AG09319 (cell line): ENCODE results near the gene TECPR1.

Experiments used
- DNase-seq: peaks from one replicate; pipeline ENCODE4 v3.0.0-alpha.2; 2010; ENCODE audit warnings: low read depth; ENCODE audit errors: extremely low read depth
- TF ChIP-seq, protein P1 (sequence below): IDR thresholded peaks from 2 replicates; pipeline ENCODE4 v1.5.1; 2011; ENCODE audit warnings: low read depth, mild to moderate bottlenecking, inconsistent platforms, low read length, moderate library complexity

The TECPR1 gene

DNA sequence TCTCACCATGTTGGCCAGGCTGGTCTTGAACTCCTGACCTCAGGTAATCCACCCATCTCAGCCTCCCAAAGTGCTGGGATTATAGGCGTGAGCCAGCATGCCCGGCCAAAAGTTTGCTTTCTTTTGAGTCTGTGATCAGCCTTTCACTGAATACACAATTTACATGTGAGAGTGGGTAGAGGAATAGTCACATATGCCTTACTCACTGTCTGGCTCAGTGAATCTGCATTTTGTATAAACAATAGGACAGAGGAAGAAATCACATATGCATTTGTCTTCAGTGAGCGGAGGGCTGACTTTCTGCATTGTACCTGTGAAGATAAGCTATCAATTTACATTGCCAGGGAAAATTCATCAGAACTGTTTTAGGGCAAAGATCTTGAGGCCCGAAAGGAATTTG, 2.5 kb upstream of the TECPR1 start:
- TF ChIP-seq, protein P1, sequence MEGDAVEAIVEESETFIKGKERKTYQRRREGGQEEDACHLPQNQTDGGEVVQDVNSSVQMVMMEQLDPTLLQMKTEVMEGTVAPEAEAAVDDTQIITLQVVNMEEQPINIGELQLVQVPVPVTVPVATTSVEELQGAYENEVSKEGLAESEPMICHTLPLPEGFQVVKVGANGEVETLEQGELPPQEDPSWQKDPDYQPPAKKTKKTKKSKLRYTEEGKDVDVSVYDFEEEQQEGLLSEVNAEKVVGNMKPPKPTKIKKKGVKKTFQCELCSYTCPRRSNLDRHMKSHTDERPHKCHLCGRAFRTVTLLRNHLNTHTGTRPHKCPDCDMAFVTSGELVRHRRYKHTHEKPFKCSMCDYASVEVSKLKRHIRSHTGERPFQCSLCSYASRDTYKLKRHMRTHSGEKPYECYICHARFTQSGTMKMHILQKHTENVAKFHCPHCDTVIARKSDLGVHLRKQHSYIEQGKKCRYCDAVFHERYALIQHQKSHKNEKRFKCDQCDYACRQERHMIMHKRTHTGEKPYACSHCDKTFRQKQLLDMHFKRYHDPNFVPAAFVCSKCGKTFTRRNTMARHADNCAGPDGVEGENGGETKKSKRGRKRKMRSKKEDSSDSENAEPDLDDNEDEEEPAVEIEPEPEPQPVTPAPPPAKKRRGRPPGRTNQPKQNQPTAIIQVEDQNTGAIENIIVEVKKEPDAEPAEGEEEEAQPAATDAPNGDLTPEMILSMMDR = no peak
- no peak for DNase-seq

DNA sequence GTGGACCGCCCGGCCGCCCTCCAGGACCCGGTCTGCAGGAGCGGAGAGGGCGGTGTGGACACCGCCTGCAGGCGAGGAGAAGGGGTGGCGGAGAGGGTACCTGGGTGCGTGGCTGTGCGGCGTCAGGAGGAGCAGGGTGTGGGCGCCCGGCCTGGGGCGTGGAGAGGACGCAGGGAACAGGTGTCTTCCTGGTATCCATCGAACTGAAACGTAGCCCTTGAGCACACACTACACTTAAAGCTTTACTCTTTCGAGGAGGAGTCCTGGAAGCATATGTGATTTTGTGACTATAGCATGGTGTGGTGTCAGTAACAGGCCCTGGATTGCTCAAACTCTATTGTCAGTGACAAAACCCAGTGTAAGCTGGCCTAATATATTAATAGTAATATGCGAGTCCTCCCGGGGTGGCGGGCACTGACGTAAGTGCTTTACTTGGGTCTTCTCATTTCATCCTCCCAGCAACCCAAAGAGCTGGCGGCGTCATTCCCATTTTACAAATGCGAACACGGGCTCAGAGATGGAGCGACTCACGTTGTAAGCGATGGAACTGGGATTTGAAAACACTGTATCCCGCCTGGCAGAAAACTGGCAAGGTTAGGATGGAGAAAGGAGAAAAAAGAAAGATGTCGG, 508 bp upstream of the TECPR1 start:
- DNase-seq = no peak
- TF ChIP-seq, protein P1 = no peak

DNA sequence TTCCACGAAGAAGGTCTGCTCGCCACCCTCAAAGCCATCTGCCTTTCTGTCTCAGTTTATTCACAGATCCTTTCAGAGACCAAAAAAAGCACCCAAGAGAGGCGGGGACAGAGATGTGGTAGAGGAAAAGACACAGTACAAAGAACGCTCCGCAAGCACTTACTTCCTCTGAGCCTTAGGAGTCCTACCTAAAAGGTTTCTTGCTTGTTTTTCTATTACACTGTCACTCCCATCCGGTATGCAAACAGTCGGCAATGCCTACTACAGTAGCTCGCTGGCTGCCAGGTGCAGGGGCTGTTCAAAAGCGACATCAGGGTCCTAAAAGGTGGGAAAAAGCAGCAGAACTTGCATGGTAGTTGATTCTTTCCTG, 816 bp downstream of the TECPR1 start:
- DNase-seq = no peak
- TF ChIP-seq, protein P1 = no peak

GRCh38 chr7:98250789-98251188, 1.2 kb downstream of the TECPR1 start:
- no peak for DNase-seq
- TF ChIP-seq, protein P1 = no peak

- TF ChIP-seq, protein P1 = no peak
- no peak for DNase-seq
Observed at GRCh38 chr7:98249106-98249505, 2.9 kb downstream of the TECPR1 start.

DNA sequence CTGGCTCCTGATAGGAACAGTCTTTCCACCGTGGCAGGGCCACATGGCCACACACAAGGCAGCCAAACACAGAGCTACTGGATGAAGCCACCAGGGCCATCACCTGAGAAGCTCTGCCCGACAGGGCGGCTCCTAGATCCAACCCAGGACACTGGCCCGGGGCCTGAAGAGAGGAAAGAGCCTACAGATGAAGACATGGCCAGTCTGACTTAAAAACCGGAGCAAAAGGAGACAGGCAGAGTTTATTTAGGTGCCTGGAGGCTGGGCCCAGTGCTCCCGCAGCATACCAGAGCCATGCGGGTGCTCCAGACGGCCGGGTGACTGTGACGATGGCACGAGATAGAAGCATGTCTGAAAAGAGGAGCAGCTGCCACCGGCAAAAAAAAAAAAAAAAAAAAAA, 3.9 kb downstream of the TECPR1 start:
- TF ChIP-seq, protein P1 = no peak
- DNase-seq = no peak

DNA sequence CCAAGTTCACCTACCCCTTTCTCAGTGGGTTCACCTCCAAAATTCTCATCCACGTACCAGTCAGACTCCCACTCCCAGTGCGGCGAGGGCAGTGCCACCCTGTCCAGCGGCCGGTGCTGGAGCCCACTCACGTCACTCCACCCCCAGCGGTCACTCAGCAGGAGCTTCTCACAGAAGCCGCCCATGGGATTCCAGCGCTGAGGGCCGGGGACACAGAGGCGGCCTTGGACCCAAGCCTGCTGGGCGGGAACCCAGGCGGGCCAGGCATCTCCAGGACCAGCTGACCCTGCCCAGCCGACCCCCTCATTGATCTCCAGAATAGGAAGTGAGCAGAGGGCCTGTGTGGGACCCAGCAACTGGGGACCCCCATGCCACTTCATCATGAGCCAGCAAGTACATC, 7.2 kb downstream of the TECPR1 start:
- TF ChIP-seq, protein P1 = no peak
- no peak for DNase-seq
